SW 1271 (cell line): Measurements from ENCODE around the gene USP12.
"Not testable (repeated sequence)": the region's sequence is repeated elsewhere in the genome, so short reads cannot be mapped to it uniquely, and the experiment has no call there.

Experiments
- DNase-seq, 2 experiments: peaks; one replicate each; lab custom pipeline; 2025; lab: John Stamatoyannopoulos, UW

The USP12 gene

GRCh38 chr13:27171244-27171826, at the start of gene USP12:
Gene USP12, minus strand, starts transcription at chr13:27171811. Its CDS starts 172 bp downstream, at chr13:27171639.
- no peak for DNase-seq

GRCh38 chr13:27219611-27220010, 48.0 kb upstream of the USP12 start:
- no peak for DNase-seq

- DNase-seq = not testable (repeated sequence)
Observed at GRCh38 chr13:27218861-27219260, 47.2 kb upstream of the USP12 start.

GRCh38 chr13:27217791-27218190, 46.2 kb upstream of the USP12 start:
- DNase-seq = not testable (repeated sequence)

- not testable (repeated sequence) for DNase-seq
Observed at GRCh38 chr13:27213386-27213785, 41.8 kb upstream of the USP12 start.

- DNase-seq = no peak
Observed at GRCh38 chr13:27211771-27212364, 40.3 kb upstream of the USP12 start.

GRCh38 chr13:27211271-27211670, 39.7 kb upstream of the USP12 start:
- DNase-seq = no peak

GRCh38 chr13:27208514-27208913, 36.9 kb upstream of the USP12 start:
- DNase-seq = no peak

- peak in 1 of 2 experiments; percentile 30 for DNase-seq
Observed at GRCh38 chr13:27203854-27204253, 32.2 kb upstream of the USP12 start.

GRCh38 chr13:27203186-27203585, 31.6 kb upstream of the USP12 start:
- DNase-seq = no peak

- DNase-seq = no peak
Observed at GRCh38 chr13:27201661-27202060, 30.1 kb upstream of the USP12 start.

GRCh38 chr13:27200413-27201070, 28.9 kb upstream of the USP12 start:
- DNase-seq = no peak

- DNase-seq = no peak
Observed at GRCh38 chr13:27199696-27200095, 28.1 kb upstream of the USP12 start.

GRCh38 chr13:27199211-27199610, 27.6 kb upstream of the USP12 start:
- DNase-seq = no peak

- DNase-seq = peak; percentile 93 to 99
Observed at GRCh38 chr13:27194895-27195764, 23.5 kb upstream of the USP12 start.

GRCh38 chr13:27194209-27194608, 22.6 kb upstream of the USP12 start:
- no peak for DNase-seq

GRCh38 chr13:27193496-27193895, 21.9 kb upstream of the USP12 start:
- no peak for DNase-seq

- DNase-seq = no peak
Observed at GRCh38 chr13:27192973-27193372, 21.4 kb upstream of the USP12 start.

- not testable (repeated sequence) for DNase-seq
Observed at GRCh38 chr13:27192367-27192766, 20.8 kb upstream of the USP12 start.

- DNase-seq = no peak
Observed at GRCh38 chr13:27189192-27189591, 17.6 kb upstream of the USP12 start.

GRCh38 chr13:27188239-27188638, 16.6 kb upstream of the USP12 start:
- DNase-seq = no peak

GRCh38 chr13:27186295-27186694, 14.7 kb upstream of the USP12 start:
- no peak for DNase-seq
